HEK293 (cell line): Measurements from ENCODE around the gene OR51G2.

Experiments used
- CTCF ChIA-PET: fragments of 350-600 bp; formaldehyde crosslinking; extraction: SDS; loops from one replicate; lab custom pipeline; 2021; ENCODE audit warnings: antibody characterized with exemption; lab: Yijun Ruan, JAX
- POLR2A ChIA-PET: fragments of 300-600 bp; formaldehyde crosslinking; extraction: SDS; loops from one replicate; lab custom pipeline; 2020; ENCODE audit warnings: antibody characterized with exemption, inconsistent platforms; lab: Yijun Ruan, JAX
- H3K27ac ChIP-seq: fragments of 200-500 bp; sonication (Bioruptor generic); 2 replicates; pipeline ENCODE4 v1.5.1; 2014; ENCODE audit warnings: low read depth, low read length, control low read depth, inconsistent platforms; ENCODE audit errors: extremely low read depth
- H3K36me3 ChIP-seq, 2 experiments: fragments of 200-500 bp in 1 of 2; sonication (Bioruptor generic) in 1 of 2; 1 replicate in 1 of 2; 2 replicates in 1 of 2; pipeline ENCODE4 v1.5.1; 2014 to 2017; ENCODE audit warnings: inconsistent platforms in 2 of 2, low read length in 2 of 2; ENCODE audit not compliant: control insufficient read depth in 2 of 2, insufficient read depth in 1 of 2
- H3K4me1 ChIP-seq: fragments of 200-500 bp; sonication (Bioruptor generic); 2 replicates; pipeline ENCODE4 v1.5.1; 2014; ENCODE audit warnings: mild to moderate bottlenecking, low read length, inconsistent platforms; ENCODE audit not compliant: control insufficient read depth, insufficient read depth
- H3K4me3 ChIP-seq: 2 replicates; pipeline ENCODE4 v1.5.1; 2011; ENCODE audit warnings: low read depth, mild to moderate bottlenecking, control low read depth, low read length, moderate library complexity
- H3K9me3 ChIP-seq: fragments of 200-500 bp; sonication (Bioruptor generic); 2 replicates; pipeline ENCODE4 v1.5.1; 2014; ENCODE audit warnings: low read depth, low read length, inconsistent platforms; ENCODE audit not compliant: control insufficient read depth, insufficient read depth
- AEBP2 ChIP-seq: fragments of 450-650 bp; formaldehyde crosslinking; IDR thresholded peaks from 2 replicates; pipeline ENCODE4 v1.5.1; 2016; ENCODE audit warnings: missing biosample characterization, missing genetic modification characterization, borderline replicate concordance
- KLF1 ChIP-seq: fragments of 450-650 bp; formaldehyde crosslinking; IDR thresholded peaks from 2 replicates; pipeline ENCODE4 v1.5.1; 2016; ENCODE audit warnings: missing biosample characterization, missing genetic modification characterization
- KLF7 ChIP-seq: fragments of 450-650 bp; formaldehyde crosslinking; IDR thresholded peaks from 2 replicates; pipeline ENCODE4 v1.5.1; 2016; ENCODE audit warnings: missing biosample characterization, missing genetic modification characterization, borderline replicate concordance
- MYNN ChIP-seq: fragments of 450-650 bp; formaldehyde crosslinking; IDR thresholded peaks from 2 replicates; pipeline ENCODE4 v1.5.1; 2016; ENCODE audit warnings: missing biosample characterization, missing genetic modification characterization, borderline replicate concordance
- PRDM6 ChIP-seq: fragments of 450-650 bp; formaldehyde crosslinking; IDR thresholded peaks from 2 replicates; pipeline ENCODE4 v1.5.1; 2017; ENCODE audit warnings: missing biosample characterization, missing genetic modification characterization
- YY2 ChIP-seq: fragments of 450-650 bp; formaldehyde crosslinking; IDR thresholded peaks from 2 replicates; pipeline ENCODE4 v1.5.1; 2016; ENCODE audit warnings: missing biosample characterization, missing genetic modification characterization
- ZBTB20 ChIP-seq: fragments of 450-650 bp; formaldehyde crosslinking; IDR thresholded peaks from 2 replicates; pipeline ENCODE4 v1.5.1; 2016; ENCODE audit warnings: missing biosample characterization, missing genetic modification characterization
- ZBTB48 ChIP-seq: fragments of 450-650 bp; formaldehyde crosslinking; IDR thresholded peaks from 2 replicates; pipeline ENCODE4 v1.5.1; 2016; ENCODE audit warnings: missing biosample characterization, missing genetic modification characterization
- ZFP37 ChIP-seq: fragments of 450-650 bp; formaldehyde crosslinking; IDR thresholded peaks from 2 replicates; pipeline ENCODE4 v1.5.1; 2016; ENCODE audit warnings: missing biosample characterization, missing genetic modification characterization
- ZNF155 ChIP-seq: fragments of 450-650 bp; formaldehyde crosslinking; IDR thresholded peaks from 2 replicates; pipeline ENCODE4 v1.5.1; 2016; ENCODE audit warnings: missing biosample characterization, missing genetic modification characterization
- ZNF341 ChIP-seq: fragments of 450-650 bp; formaldehyde crosslinking; IDR thresholded peaks from 2 replicates; pipeline ENCODE4; 2016; ENCODE audit warnings: low read depth, missing biosample characterization, missing genetic modification characterization
- ZNF354C ChIP-seq: fragments of 450-650 bp; formaldehyde crosslinking; IDR thresholded peaks from 2 replicates; pipeline ENCODE4 v1.5.1; 2016; ENCODE audit warnings: missing biosample characterization, missing genetic modification characterization, low read depth, borderline replicate concordance
- ZNF473 ChIP-seq: fragments of 450-650 bp; formaldehyde crosslinking; IDR thresholded peaks from 2 replicates; pipeline ENCODE4 v1.5.1; 2017; ENCODE audit warnings: missing biosample characterization, missing genetic modification characterization
- ZNF529 ChIP-seq: fragments of 450-650 bp; formaldehyde crosslinking; IDR thresholded peaks from 2 replicates; pipeline ENCODE4 v1.5.1; 2017; ENCODE audit warnings: missing genetic modification characterization, missing biosample characterization; ENCODE audit not compliant: insufficient replicate concordance
- ZNF560 ChIP-seq: fragments of 450-650 bp; formaldehyde crosslinking; IDR thresholded peaks from 2 replicates; pipeline ENCODE4 v1.5.1; 2017; ENCODE audit warnings: missing biosample characterization, missing genetic modification characterization, borderline replicate concordance
- ZNF610 ChIP-seq: fragments of 450-650 bp; formaldehyde crosslinking; IDR thresholded peaks from 2 replicates; pipeline ENCODE4 v1.5.1; 2016; ENCODE audit warnings: missing biosample characterization, missing genetic modification characterization, borderline replicate concordance
- ZNF623 ChIP-seq: fragments of 450-650 bp; formaldehyde crosslinking; IDR thresholded peaks from 2 replicates; pipeline ENCODE4 v1.5.1; 2016; ENCODE audit warnings: missing biosample characterization, missing genetic modification characterization
- ZNF791 ChIP-seq: fragments of 450-650 bp; formaldehyde crosslinking; IDR thresholded peaks from 2 replicates; pipeline ENCODE4 v1.5.1; 2016; ENCODE audit warnings: missing biosample characterization, missing genetic modification characterization
- ZNF830 ChIP-seq: fragments of 450-650 bp; IDR thresholded peaks from 2 replicates; pipeline ENCODE4 v1.5.0; 2018; ENCODE audit warnings: missing biosample characterization, missing genetic modification characterization, low read depth, mild to moderate bottlenecking, moderate library complexity
- TF ChIP-seq, protein P1 (sequence below): fragments of 450-650 bp; formaldehyde crosslinking; IDR thresholded peaks from 2 replicates; pipeline ENCODE4 v1.5.1; 2016; ENCODE audit warnings: missing biosample characterization, missing genetic modification characterization
- TF ChIP-seq, protein P2 (sequence below): fragments of 450-650 bp; formaldehyde crosslinking; IDR thresholded peaks from 2 replicates; pipeline ENCODE4 v1.5.1; 2016; ENCODE audit warnings: missing biosample characterization, missing genetic modification characterization
- TF ChIP-seq, protein P3 (sequence below): fragments of 450-650 bp; formaldehyde crosslinking; IDR thresholded peaks from 2 replicates; pipeline ENCODE4 v1.5.1; 2016; ENCODE audit warnings: missing biosample characterization, missing genetic modification characterization
- TF ChIP-seq, protein P4 (sequence below): fragments of 450-650 bp; formaldehyde crosslinking; IDR thresholded peaks from 2 replicates; pipeline ENCODE4 v1.5.1; 2016; ENCODE audit warnings: missing biosample characterization, missing genetic modification characterization

OR51G2 gene

DNA sequence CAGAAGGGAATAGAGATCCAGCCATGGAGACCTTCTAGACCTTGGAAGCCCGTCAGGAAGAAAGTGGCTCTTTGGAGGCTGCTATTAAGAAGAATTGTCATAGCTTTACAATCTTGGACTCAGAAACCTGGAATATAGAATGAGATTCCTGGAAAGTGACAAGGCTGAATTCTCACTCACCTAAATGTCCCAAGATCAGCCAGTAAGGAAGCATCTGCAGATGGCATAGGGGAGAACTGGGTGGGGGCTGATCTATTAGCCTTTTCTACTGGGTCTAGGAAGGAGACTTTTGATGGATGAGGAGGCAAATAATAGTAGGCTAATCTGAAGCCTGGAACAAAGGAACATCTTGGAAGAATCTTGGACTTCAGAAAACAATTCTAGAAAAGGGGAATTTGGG is 5.1 kb upstream of the OR51G2 start, which contains the start of gene OR51G1:
Gene OR51G1, minus strand, starts transcription at position 101 of the 400 bp plus-strand sequence. Its CDS starts 0 bp downstream, at position 101.
- POLR2A ChIA-PET: no interaction called here
- no peaks in the 10 kb centered on the region for H3K9me3 ChIP-seq
- no peaks in the 10 kb centered on the region for H3K4me1 ChIP-seq
- H3K4me3 ChIP-seq: no peak within 1 kb of the TSS
- H3K36me3 ChIP-seq: no peaks in the 10 kb centered on the region
- TF ChIP-seq ZNF610 (tag by site-specific recombination) (no peak), AEBP2 (tag by site-specific recombination) (no peak), YY2 (tag by site-specific recombination) (no peak), ZNF341 (no peak), PRDM6 (no peak), ZBTB20 (tag by site-specific recombination) (no peak), ZNF623 (no peak), ZNF354C (no peak), MYNN (no peak), KLF7 (tag by site-specific recombination) (no peak), ZFP37 (tag by site-specific recombination) (no peak)
- TF ChIP-seq, protein P1, sequence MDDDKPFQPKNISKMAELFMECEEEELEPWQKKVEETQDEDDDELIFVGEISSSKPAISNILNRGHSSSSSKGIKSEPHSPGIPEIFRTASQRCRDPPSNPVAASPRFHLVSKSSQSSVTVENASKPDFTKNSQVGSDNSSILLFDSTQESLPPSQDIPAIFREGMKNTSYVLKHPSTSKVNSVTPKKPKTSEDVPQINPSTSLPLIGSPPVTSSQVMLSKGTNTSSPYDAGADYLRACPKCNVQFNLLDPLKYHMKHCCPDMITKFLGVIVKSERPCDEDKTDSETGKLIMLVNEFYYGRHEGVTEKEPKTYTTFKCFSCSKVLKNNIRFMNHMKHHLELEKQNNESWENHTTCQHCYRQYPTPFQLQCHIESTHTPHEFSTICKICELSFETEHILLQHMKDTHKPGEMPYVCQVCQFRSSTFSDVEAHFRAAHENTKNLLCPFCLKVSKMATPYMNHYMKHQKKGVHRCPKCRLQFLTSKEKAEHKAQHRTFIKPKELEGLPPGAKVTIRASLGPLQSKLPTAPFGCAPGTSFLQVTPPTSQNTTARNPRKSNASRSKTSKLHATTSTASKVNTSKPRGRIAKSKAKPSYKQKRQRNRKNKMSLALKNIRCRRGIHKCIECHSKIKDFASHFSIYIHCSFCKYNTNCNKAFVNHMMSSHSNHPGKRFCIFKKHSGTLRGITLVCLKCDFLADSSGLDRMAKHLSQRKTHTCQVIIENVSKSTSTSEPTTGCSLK (tag by site-specific recombination): no peak
- TF ChIP-seq, protein P2, sequence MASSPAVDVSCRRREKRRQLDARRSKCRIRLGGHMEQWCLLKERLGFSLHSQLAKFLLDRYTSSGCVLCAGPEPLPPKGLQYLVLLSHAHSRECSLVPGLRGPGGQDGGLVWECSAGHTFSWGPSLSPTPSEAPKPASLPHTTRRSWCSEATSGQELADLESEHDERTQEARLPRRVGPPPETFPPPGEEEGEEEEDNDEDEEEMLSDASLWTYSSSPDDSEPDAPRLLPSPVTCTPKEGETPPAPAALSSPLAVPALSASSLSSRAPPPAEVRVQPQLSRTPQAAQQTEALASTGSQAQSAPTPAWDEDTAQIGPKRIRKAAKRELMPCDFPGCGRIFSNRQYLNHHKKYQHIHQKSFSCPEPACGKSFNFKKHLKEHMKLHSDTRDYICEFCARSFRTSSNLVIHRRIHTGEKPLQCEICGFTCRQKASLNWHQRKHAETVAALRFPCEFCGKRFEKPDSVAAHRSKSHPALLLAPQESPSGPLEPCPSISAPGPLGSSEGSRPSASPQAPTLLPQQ (tag by site-specific recombination): no peak
- CTCF ChIA-PET: no interaction called here
- no peak within 1 kb of the TSS for H3K27ac ChIP-seq

DNA sequence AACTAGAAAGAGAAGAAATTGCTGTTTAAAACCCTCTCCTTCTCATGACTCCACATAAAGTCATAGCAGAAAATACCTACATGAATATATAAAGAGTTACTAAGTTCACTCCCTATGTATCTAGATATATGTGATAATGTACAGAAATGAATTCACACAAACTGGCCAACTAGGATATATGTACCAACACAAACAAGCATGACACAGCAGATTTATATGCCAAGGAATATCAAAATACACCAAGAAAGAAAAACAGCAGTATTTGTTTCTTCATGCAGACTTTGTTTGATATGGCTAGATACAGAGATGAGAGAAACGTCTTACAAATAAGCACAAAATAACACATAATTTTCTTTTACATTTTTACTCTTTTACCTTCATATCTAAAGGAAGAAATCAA is 3.2 kb upstream of the OR51G2 start:
- H3K36me3 ChIP-seq: no peaks in the 10 kb centered on the region
- H3K4me3 ChIP-seq: no peak overlapping the region
- H3K4me1 ChIP-seq: no peaks in the 10 kb centered on the region
- no peaks in the 10 kb centered on the region for H3K9me3 ChIP-seq
- ChIA-PET POLR2A (no interaction called here), CTCF (no interaction called here)
- H3K27ac ChIP-seq: no peak overlapping the region
- TF ChIP-seq, protein P3, sequence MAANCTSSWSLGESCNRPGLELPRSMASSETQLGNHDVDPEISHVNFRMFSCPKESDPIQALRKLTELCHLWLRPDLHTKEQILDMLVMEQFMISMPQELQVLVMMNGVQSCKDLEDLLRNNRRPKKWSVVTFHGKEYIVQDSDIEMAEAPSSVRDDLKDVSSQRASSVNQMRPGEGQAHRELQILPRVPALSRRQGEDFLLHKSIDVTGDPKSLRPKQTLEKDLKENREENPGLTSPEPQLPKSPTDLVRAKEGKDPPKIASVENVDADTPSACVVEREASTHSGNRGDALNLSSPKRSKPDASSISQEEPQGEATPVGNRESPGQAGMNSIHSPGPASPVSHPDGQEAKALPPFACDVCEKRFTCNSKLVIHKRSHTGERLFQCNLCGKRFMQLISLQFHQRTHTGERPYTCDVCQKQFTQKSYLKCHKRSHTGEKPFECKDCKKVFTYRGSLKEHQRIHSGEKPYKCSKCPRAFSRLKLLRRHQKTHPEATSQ (tag by site-specific recombination): no peak
- no peak for TF ChIP-seq KLF7 (tag by site-specific recombination)
- TF ChIP-seq, protein P4, sequence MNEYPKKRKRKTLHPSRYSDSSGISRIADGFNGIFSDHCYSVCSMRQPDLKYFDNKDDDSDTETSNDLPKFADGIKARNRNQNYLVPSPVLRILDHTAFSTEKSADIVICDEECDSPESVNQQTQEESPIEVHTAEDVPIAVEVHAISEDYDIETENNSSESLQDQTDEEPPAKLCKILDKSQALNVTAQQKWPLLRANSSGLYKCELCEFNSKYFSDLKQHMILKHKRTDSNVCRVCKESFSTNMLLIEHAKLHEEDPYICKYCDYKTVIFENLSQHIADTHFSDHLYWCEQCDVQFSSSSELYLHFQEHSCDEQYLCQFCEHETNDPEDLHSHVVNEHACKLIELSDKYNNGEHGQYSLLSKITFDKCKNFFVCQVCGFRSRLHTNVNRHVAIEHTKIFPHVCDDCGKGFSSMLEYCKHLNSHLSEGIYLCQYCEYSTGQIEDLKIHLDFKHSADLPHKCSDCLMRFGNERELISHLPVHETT (tag by site-specific recombination): no peak
- TF ChIP-seq ZNF473: no peak
- TF ChIP-seq ZNF791 (tag by site-specific recombination): no peak
- no peak for TF ChIP-seq ZNF155 (tag by site-specific recombination)
- no peak for TF ChIP-seq KLF1 (tag by site-specific recombination)
- no peak for TF ChIP-seq PRDM6
- no peak for TF ChIP-seq ZNF560 (tag by site-specific recombination)
- TF ChIP-seq ZBTB48 (tag by site-specific recombination): no peak
- TF ChIP-seq ZNF830 (tag by site-specific recombination): no peak
- no peak for TF ChIP-seq ZNF529 (tag by site-specific recombination)
